Renal cortex interstitium (tissue), 11 donors: ENCODE data around the gene MRS2. TPM values are rescaled to one million over a fixed set of nuclear protein-coding genes. Genes with fewer than 3 reads are reported as not detected.
"Not testable (repeated sequence)": the region's sequence is repeated elsewhere in the genome, so short reads cannot be mapped to it uniquely, and the experiment has no call there.

ENCODE experiments used
- DNase-seq, 11 donors: peaks; one replicate each; pipeline ENCODE4 v3.0.0-alpha.2; 2013; ENCODE audit warnings: low read depth in 9 of 11, low spot score in 4 of 11; ENCODE audit errors: extremely low read depth in 1 of 11
- polyA plus RNA-seq, 3 donors: library from polyadenylated mRNA; unstranded; fragments of 120-200 nt; gene quantifications; one replicate each; pipeline ENCODE4 v1.2.1, GENCODE V29; 2013; ENCODE audit not compliant: insufficient read length in 3 of 3

Gene MRS2
- polyA plus RNA-seq, 3 donors: 42.4 to 45.7 (median 43.7) TPM

GRCh38 chr6:24408719-24409410 lies 6.1 kb downstream of the MRS2 start:
- DNase-seq: no peak

DNA sequence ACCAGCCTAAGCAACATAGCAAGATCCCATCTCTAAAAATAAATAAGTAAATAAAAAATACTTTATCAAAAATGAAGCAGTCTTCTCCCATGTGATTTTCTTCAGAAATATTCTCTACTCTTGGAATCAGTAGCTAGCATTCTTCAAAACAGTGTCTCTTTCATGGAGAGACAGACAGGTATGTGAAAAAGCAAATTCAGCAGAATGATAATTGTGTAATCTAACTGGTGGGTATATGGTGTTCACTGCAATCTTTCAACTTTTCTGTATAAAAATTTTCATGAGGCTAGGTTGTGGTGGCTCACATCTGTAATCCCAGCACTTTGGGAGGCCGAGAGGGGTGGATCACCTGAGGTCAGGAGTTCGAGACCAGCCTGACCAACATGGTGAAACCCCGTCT lies 7.9 kb downstream of the MRS2 start:
- DNase-seq: no peak

DNA sequence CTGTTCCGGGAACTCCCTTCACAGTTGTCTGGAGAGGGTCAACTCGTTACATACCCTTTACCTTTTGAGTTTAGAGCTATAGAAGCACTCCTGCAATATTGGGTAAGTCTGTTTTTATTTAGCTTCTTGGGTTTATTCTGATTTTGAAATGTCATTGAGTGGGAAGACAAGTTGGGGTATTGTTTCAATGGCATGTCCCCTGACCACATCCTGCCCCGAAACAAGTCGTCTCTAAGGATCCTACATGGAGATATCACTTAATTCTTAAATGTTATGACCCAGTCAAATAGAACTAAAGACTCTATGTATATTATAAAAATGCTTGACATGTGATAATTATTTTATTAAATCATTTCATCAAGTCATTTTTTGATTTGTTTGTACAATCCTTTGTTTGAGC lies 9.6 kb downstream of the MRS2 start:
- no peak for DNase-seq

DNA sequence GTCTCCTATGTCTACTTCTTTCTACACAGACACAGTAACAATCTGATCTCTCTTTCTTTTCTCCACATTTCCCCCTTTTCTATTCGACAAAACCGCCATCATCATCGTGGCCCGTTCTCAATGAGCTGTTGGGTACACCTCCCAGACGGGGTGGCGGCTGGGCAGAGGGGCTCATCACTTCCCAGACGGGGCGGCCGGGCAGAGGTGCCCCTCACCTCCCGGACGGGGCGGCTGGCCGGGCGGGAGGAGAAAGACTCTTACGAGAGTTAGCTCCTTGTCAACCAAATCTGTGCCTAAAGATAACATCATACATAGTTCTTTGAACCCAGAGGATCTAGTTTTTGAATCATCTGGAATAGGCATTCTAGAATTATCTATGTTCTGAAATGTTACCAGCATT lies 11.8 kb downstream of the MRS2 start:
- DNase-seq: not testable (repeated sequence)

DNA sequence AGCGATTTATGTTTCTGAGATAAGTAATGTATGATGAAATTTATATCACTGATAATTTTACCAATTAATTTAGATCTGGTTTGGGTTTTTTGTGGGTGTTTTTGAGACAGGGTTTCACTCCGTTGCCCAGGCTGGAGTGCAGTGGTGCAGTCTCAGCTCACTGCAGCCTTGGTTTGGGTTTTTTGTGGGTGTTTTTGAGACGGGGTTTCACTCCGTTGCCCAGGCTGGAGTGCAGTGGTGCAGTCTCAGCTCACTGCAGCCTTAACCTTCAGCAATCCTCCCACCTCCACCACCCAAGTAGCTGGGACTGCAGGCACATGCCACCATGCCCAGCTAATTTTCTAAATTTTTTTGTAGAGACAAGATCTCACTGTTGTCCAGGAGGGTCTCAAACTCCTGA lies 13.0 kb downstream of the MRS2 start:
- no peak for DNase-seq

GRCh38 chr6:24419526-24419925 lies 16.8 kb downstream of the MRS2 start:
- no peak for DNase-seq

DNA sequence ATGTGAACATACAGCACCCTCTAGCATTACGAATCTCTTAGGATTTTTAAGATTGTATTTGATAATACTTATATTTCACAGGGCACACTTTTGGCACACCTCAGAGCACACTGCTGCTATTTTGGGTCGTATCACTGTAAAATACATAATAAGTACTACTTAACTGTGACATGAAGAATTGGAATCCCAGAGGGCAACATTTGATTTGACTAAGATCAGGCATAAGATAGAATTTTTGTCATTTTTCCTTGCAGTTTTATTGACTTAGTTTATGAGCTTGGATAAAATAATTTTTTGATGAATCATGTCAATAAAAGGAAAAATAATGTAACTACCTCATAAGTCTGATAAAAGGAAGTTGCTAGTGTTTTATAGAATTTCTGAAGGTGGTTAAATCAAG lies 22.4 kb downstream of the MRS2 start:
- DNase-seq: no peak

GRCh38 chr6:24426729-24427446 lies 24.2 kb downstream of the MRS2 start:
- no peak for DNase-seq

- DNase-seq: no peak
These were observed 25.9 kb downstream of the MRS2 start for GRCh38 chr6:24428615-24429014.

DNA sequence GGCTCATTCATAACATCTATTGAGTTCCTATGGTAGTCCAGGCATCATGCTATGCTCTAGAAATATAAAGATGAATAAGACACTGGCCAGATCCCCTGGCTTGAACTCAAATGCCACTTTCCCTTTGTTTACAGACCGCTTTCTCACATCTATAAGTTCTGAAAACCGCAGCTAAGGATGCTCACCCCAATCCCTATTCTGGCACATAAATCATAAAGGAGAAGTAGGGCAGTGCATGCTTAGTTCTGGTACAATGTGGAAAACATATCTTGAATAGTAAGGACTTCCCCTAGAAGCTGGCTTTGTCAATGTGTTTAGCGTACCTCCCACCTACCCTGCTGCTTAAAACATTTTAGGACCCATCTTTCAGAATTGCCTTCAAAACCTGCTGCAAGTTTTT lies 26.4 kb downstream of the MRS2 start:
- no peak for DNase-seq

DNA sequence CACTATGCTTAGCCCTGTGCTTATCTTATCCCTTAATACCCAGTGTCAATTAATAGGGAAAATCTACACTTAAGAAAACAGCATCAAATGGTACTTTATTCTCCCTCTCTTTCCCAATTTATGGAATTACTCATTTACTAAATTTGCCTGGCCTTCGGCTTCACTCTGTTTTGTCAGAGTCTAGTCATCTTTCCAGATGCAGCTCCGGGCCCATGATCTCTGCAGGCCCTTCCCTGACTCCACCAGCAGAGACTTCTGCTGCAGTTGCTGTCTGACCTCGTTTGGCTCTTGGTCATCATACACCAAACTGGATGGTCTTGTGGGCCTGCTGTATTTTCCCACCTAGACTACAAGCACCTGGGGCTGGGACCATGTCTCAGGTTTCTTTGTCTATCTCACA lies 27.4 kb downstream of the MRS2 start:
- DNase-seq: no peak

GRCh38 chr6:24431045-24431451 lies 28.3 kb downstream of the MRS2 start:
- peak in 4 of 11 donors; percentile 1 to 20 (median 12) for DNase-seq

- DNase-seq: no peak
These were observed 29.9 kb downstream of the MRS2 start for GRCh38 chr6:24432611-24433010.

GRCh38 chr6:24436979-24437378 lies 34.2 kb downstream of the MRS2 start:
- DNase-seq: no peak

GRCh38 chr6:24439858-24440539 lies 37.3 kb downstream of the MRS2 start:
- no peak for DNase-seq

DNA sequence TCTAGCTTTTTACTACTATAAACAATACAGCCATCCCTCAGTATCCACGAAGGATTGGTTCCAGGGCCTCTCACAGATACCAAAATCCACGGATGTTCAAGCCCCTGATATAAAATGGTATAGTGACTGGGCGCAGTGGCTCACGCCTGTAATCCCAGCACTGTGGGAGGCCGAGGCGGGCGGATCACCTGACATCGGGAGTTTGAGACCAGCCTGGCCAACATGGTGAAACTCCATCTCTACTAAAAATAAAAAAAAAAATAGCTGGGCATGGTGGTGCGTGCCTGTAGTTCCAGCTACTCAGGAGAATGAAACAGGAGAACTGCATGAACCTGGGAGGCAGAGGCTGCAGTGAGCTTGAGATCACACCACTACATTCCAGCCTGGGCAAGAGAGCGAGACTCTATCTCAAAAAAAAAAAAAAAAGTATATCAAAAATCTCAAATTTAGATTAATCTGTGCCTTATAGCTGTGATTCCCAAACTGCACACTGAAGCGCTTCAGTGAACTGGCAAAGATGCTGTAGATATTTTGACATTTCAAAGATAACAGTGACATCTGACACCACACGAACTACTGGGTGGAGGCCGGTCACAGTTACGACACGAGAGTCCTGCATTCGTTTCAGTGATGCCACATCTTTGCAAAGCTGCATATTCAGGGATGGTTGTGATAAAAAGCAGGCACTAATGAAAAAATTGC lies 38.3 kb downstream of the MRS2 start:
- DNase-seq: no peak

- DNase-seq: no peak
These were observed 38.8 kb downstream of the MRS2 start for GRCh38 chr6:24441599-24441904.

- DNase-seq: no peak
These were observed 41.9 kb downstream of the MRS2 start for GRCh38 chr6:24444588-24444987.

- no peak for DNase-seq
These were observed 43.0 kb downstream of the MRS2 start for GRCh38 chr6:24445704-24446103.

- no peak for DNase-seq
These were observed 43.9 kb downstream of the MRS2 start for GRCh38 chr6:24446670-24447069.
